Activated CD4-positive, alpha-beta T cell treated with anti-CD3 and anti-CD28 coated beads, Interleukin-2, amount 50 U/mL, for 24 hours (primary cell): ENCODE measurements around the gene CHMP4A.
"Not testable (repeated sequence)": the region's sequence is repeated elsewhere in the genome, so short reads cannot be mapped to it uniquely, and the experiment has no call there.

ENCODE experiments used
- DNase-seq, 2 donors: peaks; one replicate each; pipeline ENCODE4 v3.0.0-alpha.2; 2020; ENCODE audit warnings: low read depth in 1 of 2, low spot score in 1 of 2

Gene CHMP4A

GRCh38 chr14:24247422-24247821 is 34.1 kb upstream of the CHMP4A start:
- DNase-seq = no peak

- DNase-seq = peak in 1 of 2 donors; percentile 19
Observed at GRCh38 chr14:24246765-24247212, 33.5 kb upstream of the CHMP4A start.

GRCh38 chr14:24245350-24245749 is 32.1 kb upstream of the CHMP4A start:
- DNase-seq = not testable (repeated sequence)

- DNase-seq = no peak
Observed at GRCh38 chr14:24243336-24243836, 30.1 kb upstream of the CHMP4A start.

GRCh38 chr14:24241829-24242443 is 28.6 kb upstream of the CHMP4A start:
- peak in 1 of 2 donors; percentile 91 for DNase-seq

GRCh38 chr14:24240110-24240918 is 27.0 kb upstream of the CHMP4A start:
- no peak for DNase-seq

- DNase-seq = no peak
Observed at GRCh38 chr14:24238527-24239037, 25.3 kb upstream of the CHMP4A start.

- DNase-seq = no peak
Observed at GRCh38 chr14:24238123-24238522, 24.8 kb upstream of the CHMP4A start.

GRCh38 chr14:24237463-24237955 is 24.2 kb upstream of the CHMP4A start:
- DNase-seq = no peak

- DNase-seq = no peak
Observed at GRCh38 chr14:24236689-24237462, 23.6 kb upstream of the CHMP4A start.

- no peak for DNase-seq
Observed at GRCh38 chr14:24235804-24236688, 22.8 kb upstream of the CHMP4A start.

GRCh38 chr14:24234095-24235005 is 21.1 kb upstream of the CHMP4A start:
- no peak for DNase-seq

GRCh38 chr14:24233538-24233866 is 20.2 kb upstream of the CHMP4A start:
- no peak for DNase-seq

GRCh38 chr14:24232645-24233537 is 19.6 kb upstream of the CHMP4A start, which contains the start of gene GMPR2:
Gene GMPR2 (plus strand): TSS chr14:24232929. CDS start chr14:24233254, 325 bp downstream.
- DNase-seq = no peak

- DNase-seq = peak; percentile 83 to 91
Observed at GRCh38 chr14:24232121-24232644, 18.9 kb upstream of the CHMP4A start, which contains the start of gene NEDD8. Gene NEDD8 (minus strand): TSS chr14:24232367. CDS start chr14:24232267, 100 bp downstream.

GRCh38 chr14:24231263-24232120 is 18.2 kb upstream of the CHMP4A start:
- peak in 1 of 2 donors; percentile 15 for DNase-seq

- DNase-seq = no peak
Observed at GRCh38 chr14:24228902-24229301, 15.6 kb upstream of the CHMP4A start.
